H54 (cell line): ENCODE data around the gene FLNB.

Experiments used
- DNase-seq: peaks from one replicate; pipeline ENCODE4 v3.0.0; 2011; ENCODE audit warnings: low spot score, mixed read lengths; ENCODE audit not compliant: insufficient read length
- FAIRE-seq: peaks from 3 replicates; lab custom pipeline; 2011; peaks lifted over from hg19 to GRCh38; lab: Jason Lieb, UNC
- POLR2A ChIP-seq: IDR thresholded peaks from 2 replicates; pipeline ENCODE4 v1.6.1; 2011; ENCODE audit warnings: low read depth, mild to moderate bottlenecking, low read length

Gene FLNB

DNA sequence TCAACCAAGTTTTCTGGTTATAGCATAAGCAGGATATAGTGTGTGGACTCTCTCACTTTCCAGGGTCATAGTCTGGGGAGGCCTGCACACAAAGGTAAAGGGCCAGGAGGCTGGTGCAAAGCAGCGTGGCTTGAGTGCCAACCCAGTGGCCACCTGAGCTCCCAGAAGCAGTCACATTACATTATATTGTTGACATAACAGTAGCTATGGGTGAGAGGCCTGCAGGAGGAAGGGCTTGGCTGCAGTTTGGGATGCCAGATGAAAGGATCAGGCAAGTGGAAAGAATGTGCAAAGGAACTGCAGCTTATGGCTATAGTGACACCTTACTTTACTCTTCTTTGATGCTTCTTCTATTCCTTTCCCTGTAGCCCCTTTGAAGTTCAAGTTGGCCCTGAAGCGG, 96.5 kb downstream of the FLNB start:
- FAIRE-seq (no peak), DNase-seq (no peak)
- TF ChIP-seq POLR2A: no peak

DNA sequence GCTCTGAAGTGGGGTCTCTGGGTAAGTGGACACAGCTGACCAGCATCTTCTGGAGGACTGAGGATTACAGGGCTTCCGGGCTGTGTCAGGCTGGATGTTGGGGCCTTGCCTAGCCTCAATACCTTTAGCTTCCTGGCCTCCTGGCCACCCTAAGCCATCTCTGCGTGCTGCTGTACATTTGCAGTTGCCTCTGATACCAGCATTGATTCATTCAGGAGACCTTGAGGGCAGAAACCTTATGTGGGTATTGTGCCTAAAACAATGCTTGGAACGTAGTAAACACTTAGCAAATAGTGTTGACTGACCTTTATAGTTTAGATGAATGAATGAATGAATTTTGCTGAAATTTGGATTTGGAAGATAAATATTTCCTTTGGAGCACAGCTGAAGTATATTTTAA, 97.0 kb downstream of the FLNB start:
- DNase-seq (no peak), FAIRE-seq (no peak)
- no peak for TF ChIP-seq POLR2A

GRCh38 chr3:58106061-58106460, 97.8 kb downstream of the FLNB start:
- no peak for FAIRE-seq
- DNase-seq: no peak
- no peak for TF ChIP-seq POLR2A

DNA sequence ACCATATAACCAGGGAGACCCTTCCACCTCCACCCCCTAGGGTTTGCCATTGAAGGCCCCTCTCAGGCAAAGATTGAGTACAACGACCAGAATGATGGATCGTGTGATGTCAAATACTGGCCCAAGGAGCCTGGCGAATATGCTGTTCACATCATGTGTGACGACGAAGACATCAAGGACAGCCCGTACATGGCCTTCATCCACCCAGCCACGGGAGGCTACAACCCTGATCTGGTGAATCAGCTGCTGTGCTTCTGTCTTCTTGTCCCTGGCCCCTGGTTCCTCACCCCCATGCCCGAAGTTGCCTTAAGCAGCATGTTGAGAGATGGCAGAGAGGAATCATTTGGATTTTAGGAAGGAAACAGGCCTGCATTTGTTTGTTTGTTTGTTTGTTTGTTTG, 98.4 kb downstream of the FLNB start:
- FAIRE-seq: no peak
- no peak for TF ChIP-seq POLR2A
- DNase-seq: no peak

- no peak for TF ChIP-seq POLR2A
- DNase-seq: no peak
- no peak for FAIRE-seq
These were observed 99.4 kb downstream of the FLNB start for GRCh38 chr3:58107597-58107996.

DNA sequence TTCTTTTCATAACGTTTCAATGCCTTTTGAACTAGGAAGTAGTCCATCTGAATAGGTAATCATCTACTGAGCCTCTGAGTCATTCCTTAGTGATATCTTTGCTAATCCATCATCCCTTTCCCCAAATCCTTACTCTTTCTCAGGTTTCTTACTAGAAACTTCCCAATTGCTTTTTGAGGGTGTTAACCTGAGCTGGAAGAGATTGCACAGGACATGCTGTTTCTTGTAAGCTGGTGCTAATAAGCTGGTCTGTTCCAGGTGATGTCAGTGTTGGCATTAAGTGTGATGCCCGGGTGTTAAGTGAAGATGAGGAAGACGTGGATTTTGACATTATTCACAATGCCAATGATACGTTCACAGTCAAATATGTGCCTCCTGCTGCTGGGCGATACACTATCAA, 101.5 kb downstream of the FLNB start:
- no peak for TF ChIP-seq POLR2A
- no peak for DNase-seq
- FAIRE-seq: no peak

DNA sequence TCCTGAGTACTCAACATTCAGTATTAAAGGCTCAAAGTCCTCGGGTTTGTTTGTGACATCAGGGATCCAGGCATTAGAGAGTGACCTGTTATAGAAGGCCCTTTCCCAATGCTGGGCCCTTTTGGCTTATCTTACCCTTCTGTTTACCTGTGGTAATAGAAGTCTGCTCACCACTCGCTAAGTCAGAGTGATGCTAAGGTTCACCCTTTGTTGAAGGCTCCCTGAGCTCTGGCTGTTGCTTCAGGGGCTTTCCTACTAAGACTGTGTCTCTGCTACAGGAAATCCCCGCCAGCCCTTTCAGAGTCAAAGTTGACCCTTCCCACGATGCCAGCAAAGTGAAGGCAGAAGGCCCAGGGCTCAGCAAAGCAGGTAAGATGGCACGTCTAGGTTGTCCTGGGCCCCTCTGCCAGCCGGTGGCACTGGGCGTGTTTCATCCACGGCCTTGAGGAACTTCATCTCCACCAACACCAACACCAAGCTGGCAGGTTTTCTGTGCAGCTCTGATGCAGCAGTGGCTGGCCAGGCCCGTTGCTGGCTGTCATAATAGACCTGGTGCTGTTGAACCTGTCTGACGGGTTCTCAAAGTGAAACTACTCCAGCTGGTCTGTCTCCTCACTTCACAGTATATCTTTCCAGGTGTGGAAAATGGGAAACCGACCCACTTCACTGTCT, 103.4 kb downstream of the FLNB start:
- DNase-seq: no peak
- no peak for FAIRE-seq
- no peak for TF ChIP-seq POLR2A

DNA sequence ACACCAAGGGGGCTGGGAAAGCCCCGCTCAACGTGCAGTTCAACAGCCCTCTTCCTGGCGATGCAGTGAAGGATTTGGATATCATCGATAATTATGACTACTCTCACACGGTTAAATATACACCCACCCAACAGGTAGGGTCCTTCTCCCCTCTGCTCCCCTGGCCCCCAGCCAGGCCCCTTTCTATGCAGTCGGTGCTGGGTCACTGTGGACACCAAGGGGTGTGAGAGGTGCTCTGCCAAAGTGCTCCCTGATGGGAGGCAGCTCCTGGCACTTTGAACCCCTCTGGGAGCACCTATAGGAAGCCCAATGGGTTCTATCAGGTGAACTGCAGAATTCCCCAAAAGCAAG, 103.9 kb downstream of the FLNB start:
- TF ChIP-seq POLR2A: no peak
- DNase-seq (no peak), FAIRE-seq (no peak)

- no peak for TF ChIP-seq POLR2A
- DNase-seq (no peak), FAIRE-seq (no peak)
These were observed 107.0 kb downstream of the FLNB start for GRCh38 chr3:58115175-58115574.

GRCh38 chr3:58116161-58116955, 108.1 kb downstream of the FLNB start:
- no peak for FAIRE-seq
- TF ChIP-seq POLR2A: no peak
- no peak for DNase-seq

- FAIRE-seq (no peak), DNase-seq (no peak)
- no peak for TF ChIP-seq POLR2A
These were observed 108.8 kb downstream of the FLNB start for GRCh38 chr3:58116985-58117384.

DNA sequence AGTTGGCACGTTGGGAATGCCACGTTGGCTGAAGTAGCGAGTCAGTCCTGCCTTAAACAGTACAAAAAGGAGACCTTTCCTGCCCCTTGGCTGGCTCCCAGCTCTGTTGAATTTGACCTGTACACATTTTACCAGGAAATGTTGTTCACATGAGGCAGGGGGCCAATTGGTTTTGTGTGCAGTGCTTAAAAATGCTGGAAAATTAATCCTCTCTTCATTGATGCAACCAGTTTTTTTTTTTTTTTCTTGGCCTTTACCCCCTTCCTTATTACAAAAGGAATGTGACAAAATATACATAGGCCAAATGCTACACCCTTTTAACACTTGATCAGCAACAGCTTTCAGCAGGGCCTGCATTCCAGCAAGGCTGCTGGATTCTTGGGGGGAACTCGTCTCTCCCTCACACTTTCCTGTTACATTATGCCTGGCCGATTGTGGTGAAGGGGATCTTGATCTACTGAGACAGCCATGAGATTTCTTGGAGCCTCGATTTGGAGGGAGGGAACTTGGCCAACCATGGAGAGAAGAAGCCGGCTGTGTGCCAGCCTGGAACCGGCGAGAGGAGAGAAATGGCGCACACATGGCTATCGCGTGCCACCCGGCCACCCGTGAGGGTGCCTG, 109.4 kb downstream of the FLNB start:
- no peak for DNase-seq
- TF ChIP-seq POLR2A: no peak
- no peak for FAIRE-seq

GRCh38 chr3:58119186-58119585, 111.0 kb downstream of the FLNB start:
- no peak for TF ChIP-seq POLR2A
- FAIRE-seq (no peak), DNase-seq (no peak)

GRCh38 chr3:58120075-58120812, 112.0 kb downstream of the FLNB start:
- no peak for TF ChIP-seq POLR2A
- FAIRE-seq: no peak
- DNase-seq: no peak
